H1 (cell line): ENCODE measurements around the gene KCTD16. TPM values are rescaled to one million over a fixed set of nuclear protein-coding genes. Genes with fewer than 3 reads are reported as not detected.

ENCODE experiments used
- CTCF ChIA-PET: fragments of 300-600 bp; sonication (Branson Sonifier 250); formaldehyde crosslinking; loops from one replicate; lab custom pipeline; 2021; ENCODE audit not compliant: partially characterized antibody; lab: Charles Lee
- POLR2A ChIA-PET: fragments of 300-600 bp; sonication (Branson Sonifier 250); formaldehyde crosslinking; loops from one replicate; lab custom pipeline; 2021; ENCODE audit warnings: inconsistent platforms; ENCODE audit not compliant: partially characterized antibody; lab: Charles Lee
- DNase-seq, 2 experiments: peaks; one replicate each; pipeline versions ENCODE4 v3.0.0 to v3.0.0-alpha.2; 2010 to 2022; ENCODE audit warnings: low spot score in 2 of 2, low read depth in 1 of 2, mixed read lengths in 1 of 2
- FAIRE-seq: peaks from 2 replicates; lab custom pipeline; 2011; peaks lifted over from hg19 to GRCh38; lab: Jason Lieb, UNC
- H2AFZ ChIP-seq: 2 replicates; pipeline ENCODE4 v1.8.1; 2012; ENCODE audit warnings: low read length, inconsistent platforms
- H2AK5ac ChIP-seq: 2 replicates; pipeline ENCODE4 v1.6.1; 2013; ENCODE audit warnings: low read depth, low read length
- H2BK120ac ChIP-seq: replicated peaks from 2 replicates; pipeline ENCODE3; 2013; ENCODE audit warnings: low read depth, low read length, inconsistent platforms
- H2BK12ac ChIP-seq: 2 replicates; pipeline ENCODE4 v1.6.1; 2013; ENCODE audit warnings: low read depth, low read length
- H2BK15ac ChIP-seq: 2 replicates; pipeline ENCODE4 v1.6.1; 2013; ENCODE audit warnings: low read length
- H2BK20ac ChIP-seq: 2 replicates; pipeline ENCODE4 v1.6.1; 2013; ENCODE audit warnings: low read length
- H2BK5ac ChIP-seq: 2 replicates; pipeline ENCODE4 v1.6.1; 2013; ENCODE audit warnings: low read depth, low read length
- H3K14ac ChIP-seq: 2 replicates; pipeline ENCODE4 v1.6.1; 2013; ENCODE audit warnings: inconsistent platforms; ENCODE audit not compliant: insufficient read length
- H3K18ac ChIP-seq: 2 replicates; pipeline ENCODE4 v1.6.1; 2013; ENCODE audit warnings: low read length; ENCODE audit errors: extremely low read depth
- H3K23ac ChIP-seq: 2 replicates; pipeline ENCODE4 v1.6.1; 2013; ENCODE audit warnings: inconsistent platforms; ENCODE audit not compliant: insufficient read length
- H3K23me2 ChIP-seq: 2 replicates; pipeline ENCODE4 v1.6.1; 2013; ENCODE audit warnings: low read depth, low read length
- H3K27ac ChIP-seq: 2 replicates; pipeline ENCODE4 v1.6.1; 2011; ENCODE audit warnings: low read depth, low read length, inconsistent platforms
- H3K27me3 ChIP-seq, 4 experiments: replicated peaks in 1 of 4; 1 replicate in 1 of 4; 2 replicates in 3 of 4; pipeline versions ENCODE4 v1.6.1 to v1.8.1; 2011 to 2013; ENCODE audit warnings: low read length in 3 of 4, mild to moderate bottlenecking in 3 of 4, inconsistent platforms in 2 of 4, mixed read lengths in 2 of 4, moderate library complexity in 1 of 4; ENCODE audit not compliant: control insufficient read depth in 3 of 4, insufficient read depth in 3 of 4; ENCODE audit errors: extremely low read depth in 1 of 4
- H3K36me3 ChIP-seq, 4 experiments: 2 replicates each; pipeline versions ENCODE4 v1.6.1 to v1.8.1; 2011 to 2013; ENCODE audit warnings: mild to moderate bottlenecking in 4 of 4, low read length in 3 of 4, moderate library complexity in 2 of 4, control low read depth in 1 of 4, inconsistent platforms in 1 of 4; ENCODE audit not compliant: insufficient read depth in 4 of 4, control insufficient read depth in 2 of 4
- H3K4ac ChIP-seq: replicated peaks from 2 replicates; pipeline ENCODE3; 2013; ENCODE audit warnings: low read length, low read depth, mixed read lengths, inconsistent platforms; ENCODE audit not compliant: insufficient read length
- H3K4me1 ChIP-seq, 4 experiments: replicated peaks in 1 of 4; 1 replicate in 1 of 4; 2 replicates in 3 of 4; pipeline versions ENCODE4 v1.6.1 to v1.8.1; 2011 to 2013; ENCODE audit warnings: low read length in 3 of 4, inconsistent platforms in 2 of 4, mixed read lengths in 1 of 4; ENCODE audit not compliant: insufficient read depth in 4 of 4, control insufficient read depth in 3 of 4
- H3K4me2 ChIP-seq, 2 experiments: 2 replicates each; pipeline versions ENCODE4 v1.6.1 to v1.8.1; 2011 to 2013; ENCODE audit warnings: low read depth in 2 of 2, low read length in 2 of 2, control low read depth in 1 of 2, inconsistent platforms in 1 of 2, mild to moderate bottlenecking in 1 of 2; ENCODE audit not compliant: insufficient read depth in 1 of 2
- H3K4me3 ChIP-seq, 4 experiments: fragments of 200-600, 300-600 bp in 1 of 4; sonication (generic), shearing (Covaris generic), sonication (Bioruptor Twin) in 1 of 4; 2 replicates each; pipeline versions ENCODE4 v1.5.1 to v1.8.1; 2011 to 2016; ENCODE audit warnings: low read length in 4 of 4, low read depth in 3 of 4, control low read depth in 2 of 4, inconsistent platforms in 2 of 4, mild to moderate bottlenecking in 2 of 4, mixed read lengths in 1 of 4, moderate library complexity in 1 of 4; ENCODE audit not compliant: insufficient read depth in 2 of 4; ENCODE audit errors: extremely low read depth in 1 of 4
- H3K56ac ChIP-seq: replicated peaks from 2 replicates; pipeline ENCODE3; 2013; ENCODE audit warnings: low read depth, mild to moderate bottlenecking, mixed read lengths, low read length, inconsistent platforms; ENCODE audit not compliant: insufficient read length
- H3K79me1 ChIP-seq: 2 replicates; pipeline ENCODE4 v1.6.1; 2013; ENCODE audit warnings: low read depth, low read length, control low read depth
- H3K79me2 ChIP-seq, 2 experiments: 2 replicates each; pipeline versions ENCODE4 v1.6.1 to v1.8.1; 2012 to 2013; ENCODE audit warnings: low read length in 2 of 2, mild to moderate bottlenecking in 2 of 2, inconsistent platforms in 1 of 2; ENCODE audit not compliant: insufficient read depth in 2 of 2, control insufficient read depth in 1 of 2
- H3K9ac ChIP-seq, 4 experiments: replicated peaks in 1 of 4; 1 replicate in 1 of 4; 2 replicates in 3 of 4; pipeline versions ENCODE4 v1.6.1 to v1.8.1; 2011 to 2013; ENCODE audit warnings: low read depth in 3 of 4, low read length in 3 of 4, control low read depth in 2 of 4, mild to moderate bottlenecking in 2 of 4, moderate library complexity in 2 of 4, inconsistent platforms in 1 of 4; ENCODE audit errors: extremely low read depth in 1 of 4
- H3K9me3 ChIP-seq, 2 experiments: 2 replicates each; pipeline versions ENCODE4 v1.6.1 to v1.8.1; 2012 to 2013; ENCODE audit warnings: mild to moderate bottlenecking in 2 of 2, moderate library complexity in 2 of 2, control low read depth in 1 of 2, inconsistent platforms in 1 of 2, low read depth in 1 of 2, low read length in 1 of 2, mixed read lengths in 1 of 2; ENCODE audit not compliant: insufficient read depth in 2 of 2
- H4K20me1 ChIP-seq, 2 experiments: replicated peaks in 1 of 2; 2 replicates each; pipeline versions ENCODE3 to v1.8.1; 2011 to 2013; ENCODE audit warnings: inconsistent platforms in 2 of 2, low read length in 2 of 2, mild to moderate bottlenecking in 1 of 2; ENCODE audit not compliant: insufficient read depth in 2 of 2, control insufficient read depth in 1 of 2
- H4K5ac ChIP-seq: 2 replicates; pipeline ENCODE4 v1.6.1; 2013; ENCODE audit warnings: low read length, low read depth, mixed read lengths, inconsistent platforms; ENCODE audit not compliant: insufficient read length
- H4K8ac ChIP-seq: 2 replicates; pipeline ENCODE4 v1.8.0; 2013; ENCODE audit warnings: mild to moderate bottlenecking, moderate library complexity, low read length, inconsistent platforms; ENCODE audit not compliant: insufficient read depth; ENCODE audit errors: extremely low read depth
- H4K91ac ChIP-seq: replicated peaks from 2 replicates; pipeline ENCODE3; 2013; ENCODE audit warnings: low read length, mixed read lengths, inconsistent platforms; ENCODE audit not compliant: insufficient read length
- ATF2 ChIP-seq: IDR thresholded peaks from 2 replicates; pipeline ENCODE4 v1.6.1; 2012; ENCODE audit warnings: low read length, inconsistent platforms
- CTBP2 ChIP-seq: IDR thresholded peaks from 2 replicates; pipeline ENCODE4 v1.7.0; 2011; ENCODE audit warnings: borderline replicate concordance, mild to moderate bottlenecking, moderate library complexity, mixed read lengths, low read length; ENCODE audit not compliant: insufficient read depth, insufficient read length
- E2F6 ChIP-seq: IDR thresholded peaks from 2 replicates; pipeline ENCODE4 v1.6.1; 2012; ENCODE audit warnings: inconsistent platforms
- EP300 ChIP-seq, 2 experiments: IDR thresholded peaks; 1 replicate in 1 of 2; 2 replicates in 1 of 2; pipeline ENCODE4 v1.6.1; 2011 to 2012; ENCODE audit warnings: low read depth in 2 of 2, low read length in 2 of 2, mild to moderate bottlenecking in 2 of 2, borderline replicate concordance in 1 of 2, inconsistent platforms in 1 of 2, moderate library complexity in 1 of 2
- HDAC6 ChIP-seq: IDR thresholded peaks from one replicate; pipeline ENCODE4 v1.7.1; 2012; ENCODE audit warnings: low read depth, mild to moderate bottlenecking, inconsistent platforms, low read length, moderate library complexity
- NANOG ChIP-seq: IDR thresholded peaks from 2 replicates; pipeline ENCODE4 v1.6.1; 2011; ENCODE audit warnings: low read length, low read depth, mild to moderate bottlenecking, inconsistent platforms; ENCODE audit not compliant: insufficient read depth, poor library complexity, severe bottlenecking
- POLR2A ChIP-seq, 2 experiments: IDR thresholded peaks; 1 replicate in 1 of 2; 2 replicates in 1 of 2; pipeline ENCODE4 v1.6.1; 2011; ENCODE audit warnings: low read depth in 2 of 2, low read length in 2 of 2, mild to moderate bottlenecking in 2 of 2; ENCODE audit errors: control extremely low read depth in 1 of 2
- TCF12 ChIP-seq: IDR thresholded peaks from 2 replicates; pipeline ENCODE4 v1.6.1; 2011; ENCODE audit warnings: low read depth, mild to moderate bottlenecking, low read length
- ZNF274 ChIP-seq: IDR thresholded peaks from 2 replicates; pipeline ENCODE4 v1.7.0; 2012; ENCODE audit warnings: low read length, borderline replicate concordance; ENCODE audit errors: extremely low read depth
- WGBS, 2 experiments: shearing (Covaris generic) in 1 of 2; methylation state at CpG; one replicate each; pipeline versions ENCODE4 v1.1.6 to v1.1.7; 2013 to 2015; ENCODE audit warnings: low lambda C conversion rate in 2 of 2, mixed read lengths in 2 of 2, inconsistent platforms in 1 of 2, low coverage in 1 of 2, missing lambda C conversion rate in 1 of 2; ENCODE audit not compliant: insufficient replicate concordance in 2 of 2, insufficient coverage in 1 of 2, insufficient read length in 1 of 2; ENCODE audit errors: extremely low coverage in 1 of 2, missing lambda C conversion rate in 1 of 2; 5-methylcytosine and 5-hydroxymethylcytosine counted together
- polyA plus RNA-seq, 7 experiments: library from polyadenylated mRNA; depleted of rRNA in 3 of 7; stranded (reverse) in 5 of 7; unstranded in 2 of 7; fragments of >200 nt in 5 of 7; fragments of 200-250 nt in 2 of 7; gene quantifications; 1 replicate in 5 of 7; 2 replicates in 1 of 7; 4 replicates in 1 of 7; pipeline versions ENCODE4 v1.2.1 to v1.2.3, GENCODE V29; 2011 to 2013; ENCODE audit warnings: missing spikeins in 2 of 7, mixed read lengths in 2 of 7
- total RNA-seq: library from RNA; stranded (reverse); fragmentation: NEBNext Ultra II Directional; extraction: Animal tissue kit (Norgen Biotek cat#: 25700); gene quantifications from 2 replicates; pipeline ENCODE4 v1.2.1, GENCODE V29; 2021

Gene KCTD16
- total and polyA plus RNA-seq, 2 of the 8 experiments (the other 6 are each of a cell fraction or from before 2014, with no cell fraction given) = 0.03 to 0.24 TPM

GRCh38 chr5:144328494-144328893 is 157.8 kb downstream of the KCTD16 start:
- H3K27me3 ChIP-seq = no peaks in the 10 kb centered on the region
- H3K14ac ChIP-seq = no peak overlapping the region
- H2AK5ac ChIP-seq = no peak overlapping the region
- H2BK120ac ChIP-seq = no peak overlapping the region
- CTCF ChIA-PET = interaction anchor here (8.3 kb wide), 1 partner anchor 61 kb away, joined by 70 read pairs; no protein-coding TSS in a partner anchor
- no peaks in the 10 kb centered on the region for H3K79me2 ChIP-seq
- H3K9me3 ChIP-seq = no peaks in the 10 kb centered on the region
- H4K20me1 ChIP-seq = no peaks in the 10 kb centered on the region
- H3K36me3 ChIP-seq = no peaks in the 10 kb centered on the region
- H3K4me1 ChIP-seq = no peaks in the 10 kb centered on the region
- FAIRE-seq (no peak), DNase-seq (no peak)
- H3K79me1 ChIP-seq = no peaks in the 10 kb centered on the region
- H2BK15ac ChIP-seq = no peak overlapping the region
- H4K8ac ChIP-seq = no peak overlapping the region
- no peak overlapping the region for H4K91ac ChIP-seq
- POLR2A ChIA-PET = no interaction called here
- no peak overlapping the region for H2BK5ac ChIP-seq
- H3K4me2 ChIP-seq = no peak overlapping the region
- no peak overlapping the region for H3K27ac ChIP-seq
- H3K4ac ChIP-seq = no peak overlapping the region
- WGBS, 2 experiments = 88% methylated on average over 2 of the region's 2 CpGs; no CpG with 5 or more reads in 1 of the 2 experiments
- H2BK20ac ChIP-seq = no peak overlapping the region
- TF ChIP-seq ATF2 (no peak), TCF12 (no peak), ZNF274 (no peak), POLR2A (IDR thresholded peaks at IDR 0.05; ENCODE audit: control extremely low read depth in 1 of 2, low read depth in 2 of 2, low read length in 2 of 2) (no peak), E2F6 (no peak), NANOG (no peak), CTBP2 (no peak), HDAC6 (no peak), EP300 (IDR thresholded peaks at IDR 0.05; ENCODE audit: borderline replicate concordance in 1 of 2, low read depth in 2 of 2, low read length in 2 of 2) (no peak)
- H3K23ac ChIP-seq = no peak overlapping the region
- no peak overlapping the region for H2AFZ ChIP-seq
- H3K23me2 ChIP-seq = no peaks in the 10 kb centered on the region
- no peak overlapping the region for H4K5ac ChIP-seq
- no peak overlapping the region for H2BK12ac ChIP-seq
- no peak overlapping the region for H3K18ac ChIP-seq
- no peak overlapping the region for H3K56ac ChIP-seq
- H3K4me3 ChIP-seq = no peak overlapping the region
- H3K9ac ChIP-seq = no peak overlapping the region
